ENCODE results near the gene INTS2. TPM values are rescaled to one million over a fixed set of nuclear protein-coding genes. Genes with fewer than 3 reads are reported as not detected.
"Not testable (repeated sequence)": the region's sequence is repeated elsewhere in the genome, so short reads cannot be mapped to it uniquely, and the experiment has no call there.

Gene INTS2
- polyA plus RNA-seq, 1 donor (not counting 4 experiments of a cell fraction or from before 2014, with no cell fraction given), result 10.4 TPM

- H3K27me3 ChIP-seq (ENCODE audit: control insufficient read depth, extremely low read depth, insufficient read depth, low read length); H3K9me1 ChIP-seq (ENCODE audit: control insufficient read depth, extremely low read depth, insufficient read depth, low read length); FAIRE-seq; H3K79me2 ChIP-seq (ENCODE audit: control insufficient read depth, insufficient read depth, low read length); H3K9ac ChIP-seq (ENCODE audit: control insufficient read depth, extremely low read depth, insufficient read depth, low read length); H2AFZ ChIP-seq (ENCODE audit: control insufficient read depth, low read length); DNase-seq (ENCODE audit: low read depth, low spot score); H3K4me3 ChIP-seq (ENCODE audit: control insufficient read depth in 2 of 3, extremely low read depth in 1 of 3, insufficient read depth in 2 of 3, low read depth in 1 of 3, low read length in 3 of 3); H3K4me2 ChIP-seq (ENCODE audit: control insufficient read depth, extremely low read depth, insufficient read depth, low read depth, low read length); dilution Hi-C loops (cut with MboI; ENCODE audit: extremely low pct_ligation_motif_present, low sequenced_read_pairs); H3K4me1 ChIP-seq (ENCODE audit: control insufficient read depth, extremely low read depth, insufficient read depth, low read length); H3K27ac ChIP-seq (ENCODE audit: control insufficient read depth, insufficient read depth, low read length); H3K9me3 ChIP-seq (ENCODE audit: control insufficient read depth, low read depth, low read length); H4K20me1 ChIP-seq (ENCODE audit: control insufficient read depth, extremely low read depth, insufficient read depth, low read length): not testable (repeated sequence)
- peaks cover 5 to 11% of the 10 kb centered on the region in 2 experiments for H3K36me3 ChIP-seq (ENCODE audit: control insufficient read depth in 2 of 2, extremely low read depth in 1 of 2, insufficient read depth in 2 of 2, low read length in 2 of 2)
These were observed 41.9 kb downstream of the INTS2 start for GRCh38 chr17:61885865-61886264.

GRCh38 chr17:61884864-61885263, 42.9 kb downstream of the INTS2 start:
- Histone ChIP-seq H3K36me3 (ENCODE audit: control insufficient read depth in 2 of 2, extremely low read depth in 1 of 2, insufficient read depth in 2 of 2, low read length in 2 of 2) (peaks cover 5 to 11% of the 10 kb centered on the region in 2 experiments), H4K20me1 (ENCODE audit: control insufficient read depth, extremely low read depth, insufficient read depth, low read length) (no peaks in the 10 kb centered on the region), H3K27ac (ENCODE audit: control insufficient read depth, insufficient read depth, low read length) (no peak overlapping the region), H3K9me1 (ENCODE audit: control insufficient read depth, extremely low read depth, insufficient read depth, low read length) (no peaks in the 10 kb centered on the region), H3K4me1 (ENCODE audit: control insufficient read depth, extremely low read depth, insufficient read depth, low read length) (no peaks in the 10 kb centered on the region), H3K9ac (ENCODE audit: control insufficient read depth, extremely low read depth, insufficient read depth, low read length) (no peak overlapping the region), H3K4me3 (ENCODE audit: control insufficient read depth in 2 of 3, extremely low read depth in 1 of 3, insufficient read depth in 2 of 3, low read depth in 1 of 3, low read length in 3 of 3) (no peak overlapping the region), H3K27me3 (ENCODE audit: control insufficient read depth, extremely low read depth, insufficient read depth, low read length) (no peaks in the 10 kb centered on the region), H3K79me2 (ENCODE audit: control insufficient read depth, insufficient read depth, low read length) (no peaks in the 10 kb centered on the region), H3K9me3 (ENCODE audit: control insufficient read depth, low read depth, low read length) (no peaks in the 10 kb centered on the region), H3K4me2 (ENCODE audit: control insufficient read depth, extremely low read depth, insufficient read depth, low read depth, low read length) (no peak overlapping the region), H2AFZ (ENCODE audit: control insufficient read depth, low read length) (no peak overlapping the region)
- dilution Hi-C loops (cut with MboI; ENCODE audit: extremely low pct_ligation_motif_present, low sequenced_read_pairs), result no loop called here
- TF ChIP-seq CTCF (optimal IDR thresholded peaks at IDR 0.05 in 1 of 3, IDR thresholded peaks at IDR 0.05 in 1 of 3, conservative IDR thresholded peaks at IDR 0.05 in 1 of 3; ENCODE audit: extremely low read depth in 1 of 3, insufficient read depth in 2 of 3, low read length in 3 of 3) (no peak), EZH2 (IDR thresholded peaks at IDR 0.05; ENCODE audit: low read length) (no peak)
- no peak for DNase-seq (ENCODE audit: low read depth, low spot score)
- FAIRE-seq, result no peak

- dilution Hi-C loops (cut with MboI; ENCODE audit: extremely low pct_ligation_motif_present, low sequenced_read_pairs), result no loop called here
- no peaks in the 10 kb centered on the region for H3K79me2 ChIP-seq (ENCODE audit: control insufficient read depth, insufficient read depth, low read length)
- H3K27ac ChIP-seq (ENCODE audit: control insufficient read depth, insufficient read depth, low read length), result no peak overlapping the region
- no peak overlapping the region for H2AFZ ChIP-seq (ENCODE audit: control insufficient read depth, low read length)
- no peak overlapping the region for H3K4me2 ChIP-seq (ENCODE audit: control insufficient read depth, extremely low read depth, insufficient read depth, low read depth, low read length)
- peaks cover 3 to 4% of the 10 kb centered on the region in 2 experiments for H3K36me3 ChIP-seq (ENCODE audit: control insufficient read depth in 2 of 2, extremely low read depth in 1 of 2, insufficient read depth in 2 of 2, low read length in 2 of 2)
- H3K4me3 ChIP-seq (ENCODE audit: control insufficient read depth in 2 of 3, extremely low read depth in 1 of 3, insufficient read depth in 2 of 3, low read depth in 1 of 3, low read length in 3 of 3), result no peak overlapping the region
- no peaks in the 10 kb centered on the region for H4K20me1 ChIP-seq (ENCODE audit: control insufficient read depth, extremely low read depth, insufficient read depth, low read length)
- DNase-seq (ENCODE audit: low read depth, low spot score), result no peak
- H3K9me1 ChIP-seq (ENCODE audit: control insufficient read depth, extremely low read depth, insufficient read depth, low read length), result no peaks in the 10 kb centered on the region
- TF ChIP-seq CTCF (optimal IDR thresholded peaks at IDR 0.05 in 1 of 3, IDR thresholded peaks at IDR 0.05 in 1 of 3, conservative IDR thresholded peaks at IDR 0.05 in 1 of 3; ENCODE audit: extremely low read depth in 1 of 3, insufficient read depth in 2 of 3, low read length in 3 of 3), result no peak
- TF ChIP-seq EZH2 (IDR thresholded peaks at IDR 0.05; ENCODE audit: low read length), result no peak
- no peak overlapping the region for H3K9ac ChIP-seq (ENCODE audit: control insufficient read depth, extremely low read depth, insufficient read depth, low read length)
- no peaks in the 10 kb centered on the region for H3K27me3 ChIP-seq (ENCODE audit: control insufficient read depth, extremely low read depth, insufficient read depth, low read length)
- no peaks in the 10 kb centered on the region for H3K9me3 ChIP-seq (ENCODE audit: control insufficient read depth, low read depth, low read length)
- H3K4me1 ChIP-seq (ENCODE audit: control insufficient read depth, extremely low read depth, insufficient read depth, low read length), result no peaks in the 10 kb centered on the region
- no peak for FAIRE-seq
These were observed 47.1 kb downstream of the INTS2 start for GRCh38 chr17:61880589-61881102.
